Skeletal muscle tissue (tissue), 4 donors: ENCODE measurements around the gene AIFM2. TPM values are rescaled to one million over a fixed set of nuclear protein-coding genes. Genes with fewer than 3 reads are reported as not detected.

Source experiments
- H3K27ac ChIP-seq: one replicate; pipeline ENCODE4 v1.7.0; 2013; ENCODE audit warnings: mild to moderate bottlenecking, low read depth, low read length, inconsistent platforms
- H3K27me3 ChIP-seq, 3 donors: one replicate each; pipeline ENCODE4 v1.7.0; 2013; ENCODE audit warnings: low read length in 3 of 3; ENCODE audit not compliant: control insufficient read depth in 3 of 3, insufficient read depth in 3 of 3
- H3K36me3 ChIP-seq, 3 donors: one replicate each; pipeline ENCODE4 v1.7.0; 2013; ENCODE audit warnings: low read length in 3 of 3; ENCODE audit not compliant: control insufficient read depth in 3 of 3, insufficient read depth in 3 of 3
- H3K4me1 ChIP-seq, 3 donors: one replicate each; pipeline ENCODE4 v1.7.0; 2013; ENCODE audit warnings: low read length in 3 of 3, mild to moderate bottlenecking in 3 of 3; ENCODE audit not compliant: control insufficient read depth in 3 of 3, insufficient read depth in 3 of 3
- H3K4me3 ChIP-seq, 3 donors: one replicate each; pipeline ENCODE4 v1.7.0; 2013; ENCODE audit warnings: low read length in 3 of 3
- H3K9ac ChIP-seq, 3 donors: one replicate each; pipeline ENCODE4 v1.7.0; 2013; ENCODE audit warnings: low read length in 3 of 3, mild to moderate bottlenecking in 3 of 3, moderate library complexity in 2 of 3, low read depth in 1 of 3
- H3K9me3 ChIP-seq, 3 donors: one replicate each; pipeline ENCODE4 v1.7.0; 2013; ENCODE audit warnings: low read length in 3 of 3; ENCODE audit not compliant: control insufficient read depth in 3 of 3
- total RNA-seq: library from RNA; depleted of rRNA; stranded (reverse); fragments of >200 nt; gene quantifications from one replicate; pipeline ENCODE4 v1.2.3, GENCODE V29; 2014
- donor health status: Osteomylitis.

AIFM2 gene
- total RNA-seq, 1 donor from 2014 or later: 2.6 TPM

DNA sequence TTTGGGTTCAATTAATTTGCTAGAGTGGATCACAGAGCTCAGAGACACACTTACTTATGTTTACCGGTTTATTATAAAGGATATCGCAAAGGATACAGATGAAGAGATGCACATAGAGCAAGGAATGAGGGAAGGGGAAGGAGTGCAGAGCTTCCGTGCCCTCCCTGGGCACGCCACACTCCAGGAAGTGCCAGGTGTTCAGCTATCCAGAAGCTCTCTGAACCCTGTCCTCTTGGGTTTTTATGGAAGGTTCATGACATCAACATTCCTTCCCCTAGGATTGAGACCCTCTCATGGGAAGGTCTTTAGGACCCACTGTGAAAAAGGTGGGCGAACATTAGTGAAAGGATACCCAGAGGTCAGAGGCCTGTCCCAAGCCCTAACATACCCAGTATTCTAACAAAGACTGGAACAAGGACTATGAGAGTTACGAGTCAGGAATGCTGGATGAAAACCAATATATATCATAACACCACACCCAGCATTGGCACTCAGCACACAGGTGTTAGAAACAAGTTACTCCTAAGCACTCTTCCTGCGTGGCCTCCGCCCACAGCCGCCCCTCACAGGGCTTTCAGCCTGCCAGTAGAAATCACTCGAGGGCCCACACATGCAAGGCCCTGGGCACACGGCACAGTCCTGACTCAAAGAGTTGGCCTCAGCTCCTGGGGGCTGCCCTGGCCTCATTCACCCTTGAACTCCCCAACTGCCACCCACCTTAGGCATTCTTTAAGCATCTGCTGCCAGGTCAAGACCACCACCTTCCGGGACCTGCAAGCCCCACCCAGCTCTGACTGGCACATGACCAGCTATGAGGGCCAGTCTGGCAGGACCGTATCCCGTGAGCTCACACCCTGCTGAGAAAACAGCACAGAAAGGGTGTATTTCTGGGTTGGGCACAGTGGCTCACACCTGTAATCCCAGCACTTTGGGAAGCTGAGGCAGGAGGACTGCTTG lies 5.6 kb upstream of the AIFM2 start:
- H3K9ac ChIP-seq: no peak overlapping the region
- H3K4me3 ChIP-seq: no peak overlapping the region
- no peaks in the 10 kb centered on the region for H3K9me3 ChIP-seq
- peaks cover 0 to 15% (median 7%) of the 10 kb centered on the region in 3 donors for H3K36me3 ChIP-seq
- peaks cover 18 to 26% (median 21%) of the 10 kb centered on the region in 3 donors for H3K4me1 ChIP-seq
- H3K27me3 ChIP-seq: no peaks in the 10 kb centered on the region
- no peak overlapping the region for H3K27ac ChIP-seq

DNA sequence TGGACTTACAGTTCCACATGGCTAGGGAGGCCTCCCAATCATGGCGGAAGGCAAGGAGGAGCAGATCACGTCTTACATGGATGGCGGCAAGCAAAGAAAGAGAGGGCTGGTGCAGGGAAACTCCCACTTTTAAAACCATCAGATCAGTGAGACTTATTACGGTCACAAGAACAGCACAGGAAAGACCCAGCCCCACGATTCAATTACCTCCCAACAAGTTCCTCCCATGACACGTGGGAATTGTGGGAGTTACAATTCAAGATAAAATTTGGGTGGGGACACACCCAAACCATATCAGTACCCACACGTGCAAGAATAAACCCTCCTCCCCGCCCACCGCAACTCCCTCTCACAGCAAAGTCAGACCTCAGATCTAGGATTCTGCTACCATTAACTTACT lies 4.5 kb upstream of the AIFM2 start:
- peaks cover 0 to 15% (median 7%) of the 10 kb centered on the region in 3 donors for H3K36me3 ChIP-seq
- no peaks in the 10 kb centered on the region for H3K9me3 ChIP-seq
- peaks cover 23 to 35% (median 24%) of the 10 kb centered on the region in 3 donors for H3K4me1 ChIP-seq
- H3K4me3 ChIP-seq: no peak overlapping the region
- H3K27me3 ChIP-seq: no peaks in the 10 kb centered on the region
- no peak overlapping the region for H3K9ac ChIP-seq
- no peak overlapping the region for H3K27ac ChIP-seq

DNA sequence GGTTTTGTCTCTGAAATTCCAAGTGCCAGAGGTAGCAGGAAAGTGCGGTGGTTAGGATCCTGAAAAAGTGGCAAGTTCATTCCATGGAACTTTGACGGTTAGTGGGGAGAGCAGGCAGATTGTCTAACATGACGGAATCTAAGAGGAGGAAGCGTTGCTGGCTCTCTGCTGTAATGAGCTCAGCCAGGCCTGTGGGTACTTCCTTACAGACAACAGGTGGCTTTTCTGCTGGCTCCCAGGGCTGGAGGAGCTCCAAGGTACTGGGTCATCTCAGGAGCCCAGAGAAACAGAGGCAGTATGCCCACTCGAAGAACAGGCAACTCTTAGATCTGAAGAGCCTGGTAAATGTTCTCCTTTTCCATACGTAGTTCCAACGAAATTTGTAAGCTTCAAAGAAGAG lies 3.1 kb upstream of the AIFM2 start:
- Histone ChIP-seq H3K36me3 (peaks cover 0 to 15% (median 7%) of the 10 kb centered on the region in 3 donors), H3K27ac (peak overlapping the region; percentile 69), H3K9me3 (no peaks in the 10 kb centered on the region), H3K4me1 (peaks cover 32 to 49% (median 36%) of the 10 kb centered on the region in 3 donors), H3K4me3 (peak overlapping the region in 1 of 3 donors; percentile 21), H3K9ac (peak overlapping the region; percentile 7 to 47 (median 13)), H3K27me3 (no peaks in the 10 kb centered on the region)

DNA sequence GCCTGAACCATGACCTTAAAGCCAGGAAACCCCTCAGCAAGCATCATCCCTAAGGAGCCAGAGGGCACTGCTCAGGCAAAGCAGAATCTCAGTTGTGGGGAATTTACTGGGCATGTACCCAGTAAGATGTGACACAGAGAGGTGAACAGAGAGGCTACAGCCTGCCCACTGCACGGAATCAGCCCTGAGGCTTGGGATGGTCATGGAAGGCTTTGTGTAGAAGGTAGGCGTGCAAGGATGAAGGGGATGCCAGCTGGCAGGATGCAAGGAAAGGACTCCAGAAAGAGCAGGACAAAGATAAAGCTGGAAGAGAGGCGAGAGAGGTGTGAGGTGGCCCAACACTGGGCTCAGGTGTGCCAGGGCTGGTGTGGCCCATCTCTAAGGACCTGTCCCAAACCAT lies 2.4 kb upstream of the AIFM2 start:
- Histone ChIP-seq H3K27ac (peak overlapping the region; percentile 69), H3K27me3 (no peaks in the 10 kb centered on the region), H3K4me1 (peaks cover 32 to 49% (median 36%) of the 10 kb centered on the region in 3 donors), H3K36me3 (peaks cover 0 to 13% (median 7%) of the 10 kb centered on the region in 3 donors), H3K9ac (peak overlapping the region in 1 of 3 donors; percentile 57), H3K9me3 (no peaks in the 10 kb centered on the region), H3K4me3 (no peak overlapping the region)

DNA sequence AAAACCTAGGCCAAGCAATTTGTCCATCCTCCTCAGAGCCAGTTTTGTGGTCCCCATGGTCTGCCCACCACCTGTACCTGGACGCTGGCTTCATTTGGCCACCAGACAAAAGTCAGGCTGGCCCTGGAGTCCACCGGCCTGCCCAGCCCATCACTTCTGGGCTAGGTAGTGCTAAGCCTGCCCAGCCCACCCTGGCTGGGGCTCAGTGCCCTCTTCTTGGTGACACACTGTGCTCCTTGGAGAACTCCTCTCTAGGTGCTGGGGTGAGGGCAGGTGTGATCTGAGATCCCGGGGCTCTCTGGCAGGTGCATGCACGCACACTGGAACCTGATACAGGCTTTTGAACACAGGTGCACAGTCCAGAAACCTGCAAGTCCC lies 1.1 kb downstream of the AIFM2 start:
- Histone ChIP-seq H3K27ac (peak overlapping the region; percentile 89), H3K9me3 (no peaks in the 10 kb centered on the region), H3K4me1 (peaks cover 31 to 46% (median 36%) of the 10 kb centered on the region in 3 donors), H3K9ac (peak overlapping the region in 2 of 3 donors; percentile 32 to 91), H3K36me3 (peaks cover 0 to 2% (median 0%) of the 10 kb centered on the region in 3 donors), H3K27me3 (no peaks in the 10 kb centered on the region), H3K4me3 (peak overlapping the region; percentile 80 to 83 (median 82))

DNA sequence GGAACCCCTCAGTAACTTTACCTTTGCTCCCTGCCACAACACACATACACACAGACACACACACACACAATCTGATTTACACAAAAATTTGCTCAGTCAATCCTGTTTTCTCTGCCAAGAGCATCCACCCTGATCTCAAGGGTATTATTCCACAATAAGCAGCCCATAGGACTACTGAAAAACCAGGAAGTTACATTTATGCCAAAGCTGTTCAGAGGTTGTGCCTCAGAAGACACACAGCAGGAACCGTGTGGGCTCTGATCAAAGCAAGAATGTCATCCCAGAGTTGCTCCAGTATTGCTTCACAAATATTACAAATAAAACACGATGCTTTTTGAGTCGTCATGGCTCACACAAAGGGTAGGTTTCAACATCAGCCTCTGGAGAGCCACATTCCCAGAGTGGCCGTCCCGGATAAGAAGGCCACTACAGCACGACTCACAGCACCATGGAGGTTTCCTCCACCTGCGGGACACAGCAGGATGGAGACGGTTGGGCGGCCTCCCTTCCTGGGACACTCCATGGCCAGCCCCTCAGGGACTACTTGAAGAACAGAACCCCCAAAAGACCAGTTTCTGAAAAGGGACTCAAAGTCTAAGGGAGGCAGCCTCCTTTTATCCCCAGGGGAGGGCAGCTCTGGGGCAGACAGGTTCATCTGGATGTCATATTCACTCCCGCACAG lies 1.6 kb downstream of the AIFM2 start:
- peaks cover 26 to 41% (median 33%) of the 10 kb centered on the region in 3 donors for H3K4me1 ChIP-seq
- H3K9ac ChIP-seq: peak overlapping the region in 2 of 3 donors; percentile 16 to 32
- H3K9me3 ChIP-seq: no peaks in the 10 kb centered on the region
- peak overlapping the region; percentile 89 for H3K27ac ChIP-seq
- no peaks in the 10 kb centered on the region for H3K27me3 ChIP-seq
- H3K4me3 ChIP-seq: peak overlapping the region in 2 of 3 donors; percentile 80 to 83
- peaks cover 0 to 2% (median 0%) of the 10 kb centered on the region in 3 donors for H3K36me3 ChIP-seq

DNA sequence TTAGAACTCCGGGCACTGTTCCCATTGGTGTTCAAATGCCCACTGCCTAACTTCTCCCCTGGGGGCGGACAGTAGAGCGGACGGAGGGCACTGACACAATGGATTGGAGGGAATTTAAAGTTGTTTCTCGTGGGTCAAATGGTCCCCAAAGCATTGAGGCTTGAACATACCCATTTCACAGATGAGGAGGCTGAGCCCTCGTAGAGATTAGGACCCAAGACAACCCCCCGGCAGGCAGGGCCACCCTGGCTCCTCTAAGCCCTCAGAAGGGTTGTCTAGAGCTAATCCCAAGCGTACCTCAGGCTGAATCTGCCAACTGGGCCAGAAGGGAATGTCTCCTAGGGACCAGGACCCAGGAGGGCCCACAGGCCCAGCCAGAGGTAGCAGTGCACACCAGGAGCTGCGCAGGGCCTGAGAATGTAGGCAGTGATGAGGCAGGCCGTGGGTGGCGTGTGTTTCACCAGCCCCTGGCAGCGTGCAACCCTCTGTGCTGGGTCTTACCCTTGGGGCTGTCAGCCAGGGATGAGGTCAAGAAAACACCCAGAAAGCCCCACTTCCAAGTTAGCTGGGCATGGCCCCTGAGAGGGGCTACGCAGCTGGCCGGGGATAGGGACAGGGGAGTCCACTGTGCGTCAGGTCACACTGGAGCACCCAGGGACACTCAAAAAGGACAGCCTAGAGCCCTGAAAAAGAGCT lies 5.8 kb downstream of the AIFM2 start:
- Histone ChIP-seq H3K4me3 (no peak overlapping the region), H3K27me3 (no peaks in the 10 kb centered on the region), H3K27ac (no peak overlapping the region), H3K9ac (no peak overlapping the region), H3K4me1 (peaks cover 6 to 12% (median 10%) of the 10 kb centered on the region in 3 donors), H3K9me3 (no peaks in the 10 kb centered on the region), H3K36me3 (peaks cover 6 to 15% (median 8%) of the 10 kb centered on the region in 3 donors)

DNA sequence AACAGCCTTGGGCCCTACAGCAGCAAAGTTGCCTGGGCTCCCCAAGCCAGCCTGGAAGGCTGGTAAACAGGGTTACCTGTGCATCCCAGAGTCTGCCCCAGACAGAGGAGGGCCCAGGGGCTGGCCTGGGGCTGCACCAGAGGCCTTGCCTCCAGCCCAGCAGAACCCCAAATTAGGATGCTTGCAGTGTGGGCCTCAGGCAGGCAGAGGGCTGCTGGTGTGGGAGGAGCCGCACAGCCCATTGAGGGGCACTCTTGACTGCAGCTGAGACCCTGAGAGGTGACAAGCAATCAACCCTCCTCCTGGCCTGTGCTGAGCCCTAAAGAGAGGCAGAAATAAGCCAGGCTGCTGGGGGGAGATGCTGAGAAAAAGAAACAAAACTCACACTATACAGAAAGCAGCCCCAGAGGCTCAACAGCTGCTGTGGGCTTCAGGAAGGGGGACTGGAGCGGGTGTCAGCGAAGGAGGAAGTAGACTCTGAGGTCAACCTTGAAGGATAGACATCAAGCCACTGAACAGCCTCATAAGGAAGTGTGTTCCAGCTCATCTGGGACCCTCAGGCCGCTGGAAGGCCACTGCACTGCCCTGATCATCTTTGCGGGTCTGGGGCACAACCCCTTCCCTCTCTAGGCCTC lies 6.6 kb downstream of the AIFM2 start:
- Histone ChIP-seq H3K4me3 (no peak overlapping the region), H3K9ac (no peak overlapping the region), H3K27ac (no peak overlapping the region), H3K36me3 (peaks cover 8 to 15% (median 8%) of the 10 kb centered on the region in 3 donors), H3K9me3 (no peaks in the 10 kb centered on the region), H3K4me1 (peaks cover 0 to 4% (median 1%) of the 10 kb centered on the region in 3 donors), H3K27me3 (no peaks in the 10 kb centered on the region)

DNA sequence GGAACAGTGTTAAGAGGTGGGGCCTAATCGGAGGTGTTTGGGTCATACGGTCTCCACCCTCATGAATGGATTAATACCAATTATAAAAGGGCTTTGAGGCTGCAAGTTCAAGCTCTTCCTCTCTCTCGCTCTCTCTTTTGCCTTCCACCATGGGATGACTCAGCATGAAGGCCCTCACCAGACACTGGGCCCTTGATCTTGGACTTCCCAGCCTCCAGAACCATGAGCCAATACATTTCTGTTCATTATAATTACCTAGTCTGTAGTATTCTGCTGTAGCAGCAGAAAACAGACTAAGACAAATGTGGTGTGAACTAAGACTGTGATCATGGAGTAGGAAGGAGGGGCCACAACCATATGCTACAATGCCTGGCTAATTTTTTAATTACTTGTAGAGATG lies 7.7 kb downstream of the AIFM2 start:
- Histone ChIP-seq H3K4me3 (no peak overlapping the region), H3K27ac (no peak overlapping the region), H3K4me1 (no peaks in the 10 kb centered on the region), H3K9me3 (no peaks in the 10 kb centered on the region), H3K36me3 (peaks cover 14 to 24% (median 15%) of the 10 kb centered on the region in 3 donors), H3K27me3 (no peaks in the 10 kb centered on the region), H3K9ac (no peak overlapping the region)
